HG02970 (cell line): Measurements from ENCODE around the gene PPIP5K2.

Experiments used
- ATAC-seq: cut with Tn5 transposase; IDR thresholded peaks from one replicate; pipeline ENCODE4 v1.9.1; 2021; ENCODE audit warnings: mild to moderate bottlenecking, moderate library complexity, moderate number of reproducible peaks; ENCODE audit not compliant: unreplicated experiment, low FRiP score

PPIP5K2 gene

GRCh38 chr5:103235891-103236290 is 115.8 kb downstream of the PPIP5K2 start:
- ATAC-seq = no peak

GRCh38 chr5:103237778-103238177 is 117.7 kb downstream of the PPIP5K2 start:
- no peak for ATAC-seq

GRCh38 chr5:103243665-103244064 is 123.6 kb downstream of the PPIP5K2 start:
- no peak for ATAC-seq

GRCh38 chr5:103244398-103244797 is 124.3 kb downstream of the PPIP5K2 start:
- no peak for ATAC-seq

- ATAC-seq = no peak
Observed at GRCh38 chr5:103245761-103246160, 125.7 kb downstream of the PPIP5K2 start.

GRCh38 chr5:103247118-103247517 is 127.0 kb downstream of the PPIP5K2 start:
- ATAC-seq = no peak

GRCh38 chr5:103249068-103249467 is 129.0 kb downstream of the PPIP5K2 start:
- ATAC-seq = no peak

- no peak for ATAC-seq
Observed at GRCh38 chr5:103254921-103255320, 134.8 kb downstream of the PPIP5K2 start.

GRCh38 chr5:103255691-103256090 is 135.6 kb downstream of the PPIP5K2 start:
- ATAC-seq = no peak

GRCh38 chr5:103256178-103256577 is 136.1 kb downstream of the PPIP5K2 start:
- ATAC-seq = no peak

- ATAC-seq = peak; percentile 89
Observed at GRCh38 chr5:103258368-103258956, 138.4 kb downstream of the PPIP5K2 start, which contains the start of gene MACIR. TSS of gene MACIR (plus strand) at chr5:103258763. CDS start at chr5:103275920, 17,157 bp downstream.

GRCh38 chr5:103258957-103259704 is 139.0 kb downstream of the PPIP5K2 start:
- ATAC-seq = peak; percentile 41

GRCh38 chr5:103259705-103260355 is 139.7 kb downstream of the PPIP5K2 start:
- no peak for ATAC-seq

- peak; percentile 23 for ATAC-seq
Observed at GRCh38 chr5:103260951-103261350, 140.8 kb downstream of the PPIP5K2 start.
